OCI-LY7 (cell line): ENCODE measurements around the gene GOLGA6L24.
"Not testable (repeated sequence)": the region's sequence is repeated elsewhere in the genome, so short reads cannot be mapped to it uniquely, and the experiment has no call there.

Experiments used
- CTCF ChIP-seq: fragments of 200-600 bp; sonication (generic); conservative IDR thresholded peaks from 2 replicates; pipeline ENCODE4 v1.5.1; 2014; ENCODE audit warnings: mild to moderate bottlenecking, antibody characterized with exemption, low read length, moderate library complexity, mixed read lengths
- EZH2phosphoT487 ChIP-seq: fragments of 200-600 bp; sonication (generic); IDR thresholded peaks from 2 replicates; pipeline ENCODE4 v1.6.1; 2018; ENCODE audit warnings: low read depth, borderline replicate concordance, mild to moderate bottlenecking, mixed run types, antibody characterized with exemption, low read length, moderate library complexity, mixed read lengths

- not testable (repeated sequence) for TF ChIP-seq CTCF, EZH2phosphoT487
Measured at GRCh38 chr15:28322129-28322588, 35.7 kb downstream of the GOLGA6L24 start, which contains the start of gene HERC2.
